HK-2 (cell line): ENCODE results near the gene TAGLN2.
A peak's percentile ranks its signal among the peaks of the same experiment; 100 is the strongest.

ENCODE experiments used
- DNase-seq: peaks from one replicate; pipeline ENCODE4 v3.0.0-alpha.2; 2018; ENCODE audit not compliant: unreplicated experiment

TAGLN2 gene

DNA sequence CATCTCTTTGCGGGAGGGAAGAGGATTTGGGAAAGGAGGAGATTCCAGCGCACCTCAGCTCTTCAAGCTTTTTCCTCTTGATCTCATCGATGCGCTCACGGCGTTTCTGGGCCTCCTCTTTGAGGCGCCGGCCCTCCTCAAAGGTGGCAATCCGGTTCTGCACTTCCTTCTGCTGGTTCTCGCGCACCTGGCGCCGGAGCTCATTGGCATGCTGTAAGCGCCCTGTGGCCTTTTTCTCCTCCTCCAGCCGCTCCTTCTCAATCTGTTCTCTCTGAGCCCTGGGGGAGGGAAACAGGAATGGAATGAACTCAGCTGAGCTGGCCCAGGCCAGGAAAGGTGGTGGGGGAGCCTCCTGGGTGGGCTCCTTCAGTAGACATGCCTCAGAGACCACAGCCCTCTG lies 52.4 kb downstream of the TAGLN2 start:
- DNase-seq, result no peak

DNA sequence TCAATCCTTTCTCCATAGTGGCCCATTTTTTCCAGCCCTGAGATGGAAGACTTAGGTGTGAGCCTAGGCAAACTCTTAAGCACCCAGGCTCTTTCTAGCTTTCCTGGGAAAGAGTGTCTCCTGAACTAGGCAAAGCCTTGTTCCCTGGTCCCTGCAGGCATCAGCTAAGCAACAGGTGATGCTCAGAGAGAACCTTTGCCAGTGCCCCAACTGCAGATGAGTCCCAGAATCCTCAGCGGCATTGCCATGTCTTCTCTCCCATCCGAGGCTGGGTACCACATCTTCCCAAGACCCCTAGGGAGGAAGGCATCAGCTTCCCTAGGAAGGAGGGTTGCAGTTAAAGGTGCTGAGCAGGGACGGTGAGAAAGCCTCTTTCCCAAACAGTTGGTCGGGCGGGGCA lies 54.6 kb downstream of the TAGLN2 start:
- no peak for DNase-seq

DNA sequence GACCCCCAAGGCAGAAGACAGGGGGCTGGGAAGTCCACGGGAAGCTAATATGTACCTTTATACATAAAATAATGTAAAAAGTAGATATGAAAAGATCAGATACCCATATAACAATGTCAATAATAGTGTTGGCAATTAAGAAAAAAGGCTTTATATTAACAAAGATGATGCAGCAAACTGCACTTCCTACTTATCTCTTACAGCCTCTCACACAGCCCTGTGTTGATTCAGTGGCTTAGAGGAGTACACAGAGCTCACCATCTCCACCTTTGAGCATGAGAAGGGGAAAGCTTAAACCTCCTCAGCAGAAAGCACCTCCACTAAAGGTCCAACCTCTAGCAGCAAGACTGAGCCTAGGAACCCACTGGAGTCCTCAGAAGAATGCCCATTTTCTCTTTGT lies 55.7 kb downstream of the TAGLN2 start:
- no peak for DNase-seq

DNA sequence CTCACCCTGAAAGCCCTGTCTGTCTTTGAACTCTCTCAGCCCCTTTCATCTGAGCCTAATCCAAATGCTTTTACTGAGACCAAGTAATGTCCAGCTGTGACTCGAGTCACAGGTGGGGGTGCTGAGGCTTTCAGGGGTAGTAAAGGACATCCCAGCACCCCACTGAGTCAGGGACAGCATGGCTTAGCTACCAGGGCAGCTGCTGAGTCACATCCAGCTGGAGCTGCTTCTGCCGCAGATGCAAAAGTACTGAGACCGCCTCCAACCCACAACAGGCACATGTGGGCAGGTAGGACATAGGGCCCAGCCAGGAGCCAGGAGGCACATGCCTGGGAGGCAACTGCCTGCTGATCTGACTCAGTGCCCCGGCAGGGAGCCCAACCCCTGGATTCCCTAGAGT lies 56.1 kb downstream of the TAGLN2 start:
- DNase-seq, result peak; percentile 60

DNA sequence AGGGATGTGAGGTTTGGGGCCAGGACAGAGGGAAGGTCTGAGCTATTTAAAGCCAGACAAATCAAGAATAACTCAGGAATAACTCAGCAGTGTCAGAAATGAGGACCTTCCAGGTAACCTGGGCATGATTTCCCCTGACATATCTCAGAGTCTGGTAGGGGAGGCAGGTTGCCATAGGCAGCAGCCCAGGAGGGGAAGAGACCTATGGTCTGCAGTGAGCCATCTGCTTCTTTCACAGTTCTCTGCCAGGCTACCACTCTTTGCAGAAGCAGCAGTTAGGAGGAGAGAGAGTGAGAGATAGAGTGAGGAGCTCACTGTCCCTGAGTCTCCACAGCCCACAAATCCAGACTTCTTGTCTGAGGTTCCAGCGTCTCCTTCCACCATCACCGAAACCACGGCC lies 56.5 kb downstream of the TAGLN2 start:
- no peak for DNase-seq
